Esophagus squamous epithelium (tissue), 4 donors: ENCODE measurements around the gene ENPP1.

Experiments
- POLR2A ChIP-seq, 4 donors: fragments of 450-650 bp; IDR thresholded peaks; one replicate each; pipeline ENCODE4 v1.6.1; 2017; ENCODE audit warnings: antibody characterized with exemption in 4 of 4, mild to moderate bottlenecking in 4 of 4, moderate library complexity in 3 of 4
- TF ChIP-seq, protein P1 (sequence below), 6 experiments: fragments of 450-650 bp in 4 of 6; fragments of 200-600 bp in 2 of 6; sonication (generic) in 2 of 6; IDR thresholded peaks; one replicate each; pipeline ENCODE4 v1.5.1; 2016 to 2019; ENCODE audit warnings: antibody characterized with exemption in 6 of 6, mild to moderate bottlenecking in 4 of 6, moderate library complexity in 4 of 6

- TF ChIP-seq, protein P1, sequence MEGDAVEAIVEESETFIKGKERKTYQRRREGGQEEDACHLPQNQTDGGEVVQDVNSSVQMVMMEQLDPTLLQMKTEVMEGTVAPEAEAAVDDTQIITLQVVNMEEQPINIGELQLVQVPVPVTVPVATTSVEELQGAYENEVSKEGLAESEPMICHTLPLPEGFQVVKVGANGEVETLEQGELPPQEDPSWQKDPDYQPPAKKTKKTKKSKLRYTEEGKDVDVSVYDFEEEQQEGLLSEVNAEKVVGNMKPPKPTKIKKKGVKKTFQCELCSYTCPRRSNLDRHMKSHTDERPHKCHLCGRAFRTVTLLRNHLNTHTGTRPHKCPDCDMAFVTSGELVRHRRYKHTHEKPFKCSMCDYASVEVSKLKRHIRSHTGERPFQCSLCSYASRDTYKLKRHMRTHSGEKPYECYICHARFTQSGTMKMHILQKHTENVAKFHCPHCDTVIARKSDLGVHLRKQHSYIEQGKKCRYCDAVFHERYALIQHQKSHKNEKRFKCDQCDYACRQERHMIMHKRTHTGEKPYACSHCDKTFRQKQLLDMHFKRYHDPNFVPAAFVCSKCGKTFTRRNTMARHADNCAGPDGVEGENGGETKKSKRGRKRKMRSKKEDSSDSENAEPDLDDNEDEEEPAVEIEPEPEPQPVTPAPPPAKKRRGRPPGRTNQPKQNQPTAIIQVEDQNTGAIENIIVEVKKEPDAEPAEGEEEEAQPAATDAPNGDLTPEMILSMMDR (IDR thresholded peaks at IDR 0.05), result no peak
- no peak for TF ChIP-seq POLR2A (IDR thresholded peaks at IDR 0.05)
These were observed 48.9 kb upstream of the ENPP1 start for GRCh38 chr6:131758920-131759319.
